ENCODE results near the gene MAD1L1. TPM values are rescaled to one million over a fixed set of nuclear protein-coding genes. Genes with fewer than 3 reads are reported as not detected.

MAD1L1 gene
- total and polyA plus RNA-seq, 8 donors: 21.4 to 58.8 (median 22.5) TPM

- no peak for ATAC-seq
Measured at GRCh38 chr7:1865000-1865555, 367.7 kb downstream of the MAD1L1 start.

GRCh38 chr7:1864161-1864940, 368.4 kb downstream of the MAD1L1 start:
- no peaks in the 10 kb centered on the region for H3K4me1 ChIP-seq
- no peaks in the 10 kb centered on the region for H3K36me3 ChIP-seq
- H3K27ac ChIP-seq: no peak overlapping the region
- DNase-seq: peak in 1 of 4 donors; percentile 62
- H3K9me3 ChIP-seq: no peaks in the 10 kb centered on the region
- ATAC-seq: no peak
- no peaks in the 10 kb centered on the region for H3K27me3 ChIP-seq
- H3K4me3 ChIP-seq: no peak overlapping the region
- no peak for TF ChIP-seq CTCF (IDR thresholded peaks at IDR 0.05)
- intact Hi-C loops (cut with DNase I): no loop called here

More at GRCh38 chr7:1865000-1865555, 367.7 kb downstream of the MAD1L1 start:
- peak in 1 of 4 donors; percentile 64 for DNase-seq
- H3K4me1 ChIP-seq: no peaks in the 10 kb centered on the region
- no peak overlapping the region for H3K4me3 ChIP-seq
- H3K9me3 ChIP-seq: no peaks in the 10 kb centered on the region
- intact Hi-C loops (cut with DNase I): no loop called here
- no peak overlapping the region for H3K27ac ChIP-seq
- H3K27me3 ChIP-seq: no peaks in the 10 kb centered on the region
- H3K36me3 ChIP-seq: no peaks in the 10 kb centered on the region
- no peak for TF ChIP-seq CTCF (IDR thresholded peaks at IDR 0.05)

GRCh38 chr7:1863091-1863900, 369.4 kb downstream of the MAD1L1 start:
- intact Hi-C loops (cut with DNase I): no loop called here
- H3K4me1 ChIP-seq: no peaks in the 10 kb centered on the region
- H3K27ac ChIP-seq: no peak overlapping the region
- H3K36me3 ChIP-seq: no peaks in the 10 kb centered on the region
- DNase-seq: peak in 1 of 4 donors; percentile 71
- no peak for TF ChIP-seq CTCF (IDR thresholded peaks at IDR 0.05)
- no peaks in the 10 kb centered on the region for H3K27me3 ChIP-seq
- no peak for ATAC-seq
- no peaks in the 10 kb centered on the region for H3K9me3 ChIP-seq
- no peak overlapping the region for H3K4me3 ChIP-seq

- intact Hi-C loops (cut with DNase I): no loop called here
- no peak for ATAC-seq
- Histone ChIP-seq H3K4me1 (no peaks in the 10 kb centered on the region), H3K27me3 (no peaks in the 10 kb centered on the region), H3K4me3 (no peak overlapping the region), H3K27ac (no peak overlapping the region), H3K9me3 (no peaks in the 10 kb centered on the region), H3K36me3 (no peaks in the 10 kb centered on the region)
- TF ChIP-seq CTCF (IDR thresholded peaks at IDR 0.05): no peak
- DNase-seq: peak in 1 of 4 donors; percentile 39
Measured at GRCh38 chr7:1862560-1862959, 370.2 kb downstream of the MAD1L1 start.

All from left lung (tissue), 10 donors.